T-cell (primary cell): ENCODE measurements around the gene MYBPC2. TPM values are rescaled to one million over a fixed set of nuclear protein-coding genes. Genes with fewer than 3 reads are reported as not detected.

Experiments used
- ATAC-seq, 4 experiments: fragments of 200-7000 bp in 3 of 4; fragments of 150-1000 bp in 1 of 4; cut with Tn5 transposase; replicated peaks in 1 of 4; 1 replicate in 3 of 4; 2 replicates in 1 of 4; pipeline ENCODE4 v1.10.0; 2021; ENCODE audit warnings: moderate library complexity in 3 of 4, mild to moderate bottlenecking in 2 of 4, moderate number of reproducible peaks in 1 of 4
- CTCF ChIA-PET, 2 donors: fragments of 300-600 bp; sonication (Branson Sonifier 250); formaldehyde crosslinking; loops; one replicate each; lab custom pipeline; 2022; ENCODE audit warnings: antibody characterized with exemption in 2 of 2; lab: Charles Lee
- POLR2A ChIA-PET, 2 donors: fragments of 300-600 bp; sonication (Branson Sonifier 250); formaldehyde crosslinking; loops; one replicate each; lab custom pipeline; 2022; ENCODE audit warnings: antibody characterized with exemption in 2 of 2; lab: Charles Lee
- DNase-seq, 35 experiments: peaks; one replicate each; pipeline versions ENCODE4 v3.0.0 to v3.0.0-alpha.2; 2013 to 2023
- H3K27ac ChIP-seq: one replicate; pipeline ENCODE4 v1.5.1; 2013; ENCODE audit warnings: low read length
- H3K27me3 ChIP-seq, 2 experiments: replicated peaks in 1 of 2; 1 replicate in 1 of 2; 2 replicates in 1 of 2; pipeline versions ENCODE4 v1.6.1 to v1.7.0; 2013; ENCODE audit warnings: low read length in 1 of 2, mixed read lengths in 1 of 2; ENCODE audit not compliant: control insufficient read depth in 2 of 2, insufficient read depth in 2 of 2; ENCODE audit errors: extremely low read depth in 1 of 2
- H3K36me3 ChIP-seq, 2 donors: 1 replicate in 1 of 2; 2 replicates in 1 of 2; pipeline versions ENCODE4 v1.6.1 to v1.7.0; 2013; ENCODE audit warnings: low read length in 1 of 2; ENCODE audit not compliant: control insufficient read depth in 2 of 2, insufficient read depth in 1 of 2; ENCODE audit errors: extremely low read depth in 1 of 2
- H3K4me1 ChIP-seq, 2 experiments: 1 replicate in 1 of 2; 2 replicates in 1 of 2; pipeline versions ENCODE4 v1.6.1 to v1.7.0; 2013; ENCODE audit warnings: low read length in 2 of 2, mixed read lengths in 1 of 2; ENCODE audit not compliant: insufficient read depth in 2 of 2, control insufficient read depth in 1 of 2; ENCODE audit errors: extremely low read depth in 1 of 2
- H3K4me3 ChIP-seq, 2 donors: 1 replicate in 1 of 2; 2 replicates in 1 of 2; pipeline versions ENCODE4 v1.5.1 to v1.7.0; 2013; ENCODE audit warnings: mild to moderate bottlenecking in 2 of 2, low read length in 1 of 2, moderate library complexity in 1 of 2; ENCODE audit not compliant: control insufficient read depth in 1 of 2; ENCODE audit errors: extremely low read depth in 1 of 2
- H3K9me3 ChIP-seq: 2 replicates; pipeline ENCODE4 v1.7.0; 2013
- H3K27ac Mint-ChIP-seq, 2 donors: one replicate each; pipeline ENCODE4 v1.8.0; 2020 to 2021; ENCODE audit warnings: mild to moderate bottlenecking in 2 of 2, mixed read lengths in 2 of 2
- H3K27me3 Mint-ChIP-seq, 2 donors: one replicate each; pipeline ENCODE4 v1.8.0; 2021 to 2022; ENCODE audit warnings: mixed read lengths in 2 of 2
- H3K36me3 Mint-ChIP-seq: one replicate; pipeline ENCODE4 v1.8.0; 2021; ENCODE audit warnings: mixed read lengths
- H3K4me1 Mint-ChIP-seq, 3 donors: one replicate each; pipeline ENCODE4 v1.8.0; 2020 to 2022; ENCODE audit warnings: mixed read lengths in 3 of 3, mild to moderate bottlenecking in 1 of 3
- H3K4me3 Mint-ChIP-seq, 3 donors: one replicate each; pipeline ENCODE4 v1.8.0; 2020 to 2022; ENCODE audit warnings: mild to moderate bottlenecking in 3 of 3, mixed read lengths in 3 of 3, moderate library complexity in 3 of 3
- H3K9me3 Mint-ChIP-seq, 3 donors: one replicate each; pipeline ENCODE4 v1.8.0; 2020 to 2022; ENCODE audit warnings: mixed read lengths in 3 of 3
- WGBS: methylation state at CpG from one replicate; pipeline ENCODE4 v1.1.5; 2013; ENCODE audit warnings: missing lambda C conversion rate; ENCODE audit not compliant: insufficient coverage; 5-methylcytosine and 5-hydroxymethylcytosine counted together
- total RNA-seq, 35 experiments: library from RNA in 6 of 35; stranded (reverse) in 6 of 35; fragments of 120-200 nt in 1 of 35; gene quantifications; one replicate each; pipeline versions ENCODE4 v1.2.1 to v1.2.4 and lab custom pipeline; 2013 to 2026

The MYBPC2 gene
- total RNA-seq, 5 donors from 2014 or later (not counting 1 experiment from before 2014, with no cell fraction given), result 0.28 to 0.38 TPM; not detected in 3

DNA sequence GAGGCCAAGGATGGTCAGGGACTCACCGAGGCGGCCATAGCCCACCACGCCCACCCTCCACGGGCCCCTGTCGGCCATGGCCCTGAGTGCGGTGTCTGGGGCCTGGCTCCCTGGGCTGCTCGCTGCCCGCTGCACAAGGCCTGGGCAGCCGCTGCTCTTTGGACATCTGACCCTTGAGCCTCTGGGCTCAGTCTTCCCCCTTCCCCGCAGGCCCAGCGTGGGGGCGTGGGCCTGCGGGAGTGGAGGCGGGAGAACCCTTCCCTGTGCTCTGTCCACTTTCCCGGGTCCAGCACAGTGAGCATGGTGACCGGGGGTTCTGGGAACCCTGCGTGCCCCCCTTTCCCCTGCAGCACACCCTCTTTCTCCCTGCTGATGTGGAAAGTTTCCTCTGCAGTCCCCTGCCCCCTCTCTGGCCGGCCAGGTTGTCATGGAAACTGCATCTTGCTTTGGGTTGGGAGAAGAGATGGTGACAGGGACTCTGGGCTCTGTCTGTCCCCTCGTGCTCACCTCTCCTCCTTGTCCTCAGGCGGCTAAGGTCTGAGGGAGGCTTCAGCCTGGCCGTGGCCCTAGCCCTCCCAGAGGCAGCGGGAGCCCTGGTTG lies 81.2 kb downstream of the MYBPC2 start, which contains the start of gene ASPDH:
Gene ASPDH, minus strand, starts transcription at position 168 of the 600 bp plus-strand sequence. Its CDS starts 90 bp downstream, at position 78.
- ATAC-seq (no peak), DNase-seq (no peak)
- Mint-ChIP-seq H3K27me3 (peaks cover 0 to 12% of the 10 kb centered on the region in 2 donors), H3K4me1 (peaks cover 11 to 20% (median 18%) of the 10 kb centered on the region in 3 donors), H3K27ac (no peak within 1 kb of the TSS), H3K4me3 (no peak within 1 kb of the TSS), H3K9me3 (no peaks in the 10 kb centered on the region), H3K36me3 (no peaks in the 10 kb centered on the region)
- 78% methylated on average over 14 of the region's 22 CpGs for WGBS
- ChIA-PET POLR2A (no interaction called here), CTCF (no interaction called here)
- Histone ChIP-seq H3K27ac (no peak within 1 kb of the TSS), H3K4me3 (no peak within 1 kb of the TSS), H3K27me3 (peaks cover 0 to 47% of the 10 kb centered on the region in 2 experiments), H3K4me1 (peaks cover 2 to 22% of the 10 kb centered on the region in 2 experiments), H3K36me3 (no peaks in the 10 kb centered on the region), H3K9me3 (no peaks in the 10 kb centered on the region)

DNA sequence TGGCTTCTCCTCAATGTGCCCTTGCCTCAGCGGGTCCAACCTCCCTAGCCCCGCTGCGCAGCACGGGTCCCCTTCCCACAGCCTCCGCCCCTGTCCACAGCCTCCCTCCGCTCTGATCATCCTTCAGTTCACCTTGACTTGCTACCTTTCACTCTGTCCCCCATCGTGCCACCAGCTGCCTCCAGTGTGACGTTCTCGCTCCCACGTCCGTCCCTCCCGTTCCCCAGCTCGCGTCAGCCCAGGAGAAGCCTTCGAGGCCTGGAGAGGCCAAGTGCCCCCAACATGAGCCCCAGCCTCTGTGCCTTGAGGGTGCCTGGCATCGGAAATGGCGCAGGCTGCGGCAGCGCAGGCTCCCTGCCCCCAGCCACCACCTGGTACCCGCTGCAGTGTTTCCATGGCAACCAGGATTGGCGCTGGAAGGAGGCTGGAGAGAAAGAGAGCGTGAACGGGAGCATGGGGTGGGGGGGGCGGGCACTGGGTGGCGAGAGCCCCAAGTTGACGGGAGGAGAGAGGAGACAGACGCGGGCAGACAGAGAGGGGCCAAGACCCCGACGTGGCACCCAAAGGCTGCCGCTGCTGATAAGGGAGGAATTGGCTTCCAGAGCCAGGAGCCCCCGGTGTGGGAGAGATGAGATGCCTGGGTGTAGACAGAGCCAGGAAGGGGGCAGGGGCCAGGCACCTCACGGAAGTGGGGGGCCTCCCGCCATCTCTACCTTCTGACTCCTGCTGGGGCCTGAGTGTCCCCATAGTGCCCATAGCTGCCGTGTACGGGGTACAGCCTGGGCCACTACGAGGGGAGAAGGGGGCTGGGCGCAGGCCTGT lies 81.9 kb downstream of the MYBPC2 start:
- no peak for DNase-seq
- POLR2A ChIA-PET, result no interaction called here

DNA sequence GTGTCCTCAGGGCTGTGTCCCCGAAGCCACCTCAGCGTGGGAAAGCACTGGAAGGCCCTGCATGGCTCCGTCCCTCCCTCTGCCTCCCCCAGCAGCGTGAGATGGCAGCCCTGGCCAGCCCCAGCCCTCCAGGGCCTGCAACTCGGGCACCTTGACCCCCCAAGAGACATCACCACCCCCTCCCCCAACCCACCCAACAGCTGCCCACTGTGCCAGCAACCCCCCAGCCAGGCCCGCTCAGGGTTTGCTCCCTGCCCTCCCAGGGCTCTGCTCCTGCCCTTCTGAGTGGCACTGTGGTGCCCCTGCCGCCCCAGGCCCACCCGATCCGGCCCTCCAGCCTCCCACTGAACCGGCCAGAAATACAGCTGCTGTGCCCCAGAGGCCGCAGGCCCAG lies 82.5 kb downstream of the MYBPC2 start:
- H3K36me3 ChIP-seq, result no peaks in the 10 kb centered on the region
- H3K9me3 ChIP-seq, result no peaks in the 10 kb centered on the region
- no peaks in the 10 kb centered on the region for H3K36me3 Mint-ChIP-seq
- ChIA-PET POLR2A (no interaction called here), CTCF (no interaction called here)
- peaks cover 0 to 51% of the 10 kb centered on the region in 2 experiments for H3K27me3 ChIP-seq
- H3K27ac Mint-ChIP-seq, result no peak overlapping the region
- no peak overlapping the region for H3K4me3 Mint-ChIP-seq
- no peak for ATAC-seq
- no peak overlapping the region for H3K27ac ChIP-seq
- peaks cover 0 to 12% of the 10 kb centered on the region in 2 donors for H3K27me3 Mint-ChIP-seq
- peaks cover 11 to 18% (median 15%) of the 10 kb centered on the region in 3 donors for H3K4me1 Mint-ChIP-seq
- peaks cover 2 to 19% of the 10 kb centered on the region in 2 experiments for H3K4me1 ChIP-seq
- WGBS, result 75% methylated on average over 11 of the region's 11 CpGs
- DNase-seq, result no peak
- no peaks in the 10 kb centered on the region for H3K9me3 Mint-ChIP-seq
- H3K4me3 ChIP-seq, result no peak overlapping the region

More for the DNA sequence above, 81.9 kb downstream of the MYBPC2 start:
- Mint-ChIP-seq H3K4me1 (peaks cover 11 to 18% (median 15%) of the 10 kb centered on the region in 3 donors), H3K27ac (no peak overlapping the region), H3K27me3 (peaks cover 0 to 12% of the 10 kb centered on the region in 2 donors), H3K36me3 (no peaks in the 10 kb centered on the region), H3K9me3 (no peaks in the 10 kb centered on the region), H3K4me3 (no peak overlapping the region)
- peaks cover 2 to 22% of the 10 kb centered on the region in 2 experiments for H3K4me1 ChIP-seq
- H3K9me3 ChIP-seq, result no peaks in the 10 kb centered on the region
- H3K4me3 ChIP-seq, result no peak overlapping the region
- H3K27me3 ChIP-seq, result peaks cover 0 to 51% of the 10 kb centered on the region in 2 experiments
- H3K36me3 ChIP-seq, result no peaks in the 10 kb centered on the region
- WGBS, result 50% methylated on average over 29 of the region's 38 CpGs
- CTCF ChIA-PET, result no interaction called here
- no peak overlapping the region for H3K27ac ChIP-seq
- ATAC-seq, result no peak

Other genes with a start within 250 kb of the MYBPC2 start
- gene MYH14, start 229.3 kb upstream of the MYBPC2 start, total RNA-seq, result under 1 TPM in 3 of 5 donors, not detected in 2; 0.23 to 0.79 (median 0.70) TPM
- gene KCNC3, start 103.5 kb upstream of the MYBPC2 start, total RNA-seq, result 1 to 10 TPM in 4 of 5 donors, under 1 TPM in 1; 0.75 to 4.3 (median 1.5) TPM
- 1 to 10 TPM; 2.6 to 7.1 (median 3.0) TPM for gene NAPSA, start 67.3 kb upstream of the MYBPC2 start, total RNA-seq
- 100 to 1,000 TPM; 109 to 236 (median 117) TPM for gene NR1H2, start 56.4 kb upstream of the MYBPC2 start, total RNA-seq
- 10 to 100 TPM; 32.9 to 67.1 (median 54.0) TPM for gene POLD1, start 48.5 kb upstream of the MYBPC2 start, total RNA-seq
- gene SPIB, start 14.0 kb upstream of the MYBPC2 start, total RNA-seq, result 1 to 10 TPM in 4 of 5 donors, under 1 TPM in 1; 0.72 to 9.7 (median 4.1) TPM
- gene EMC10, start 43.6 kb downstream of the MYBPC2 start, total RNA-seq, result 10 to 100 TPM; 83.7 to 98.1 (median 89.7) TPM
- gene GARIN5A, start 44.0 kb downstream of the MYBPC2 start, total RNA-seq, result 1 to 10 TPM in 1 of 5 donors, under 1 TPM in 3, not detected in 1; 0.60 to 1.2 (median 0.67) TPM
- 10 to 100 TPM; 15.4 to 45.7 (median 40.6) TPM for gene JOSD2, start 78.3 kb downstream of the MYBPC2 start, total RNA-seq
- gene ASPDH, start 81.0 kb downstream of the MYBPC2 start, total RNA-seq, result not detected
- gene LRRC4B, start 135.5 kb downstream of the MYBPC2 start, total RNA-seq, result not detected
- gene SYT3, start 207.0 kb downstream of the MYBPC2 start, total RNA-seq, result under 1 TPM in 3 of 5 donors, not detected in 2; 0.41 to 0.68 (median 0.57) TPM
- gene C19orf81, start 216.6 kb downstream of the MYBPC2 start, total RNA-seq, result 1 to 10 TPM in 1 of 5 donors, not detected in 4; 1.5 TPM